ENCODE measurements around the gene ENTHD1.

ENTHD1 gene

GRCh38 chr22:39938509-39939111 lies 45.0 kb upstream of the ENTHD1 start:
- DNase-seq (ENCODE audit: low read depth), result no peak
- H3K4me3 ChIP-seq (ENCODE audit: low read depth, low read length), result no peak overlapping the region
- no peak for TF ChIP-seq CTCF (IDR thresholded peaks at IDR 0.05; ENCODE audit: insufficient read depth, low read depth, low read length, missing control alignments)

GRCh38 chr22:39937906-39938305 lies 44.3 kb upstream of the ENTHD1 start:
- DNase-seq (ENCODE audit: low read depth), result no peak
- no peak overlapping the region for H3K4me3 ChIP-seq (ENCODE audit: low read depth, low read length)
- no peak for TF ChIP-seq CTCF (IDR thresholded peaks at IDR 0.05; ENCODE audit: insufficient read depth, low read depth, low read length, missing control alignments)

DNA sequence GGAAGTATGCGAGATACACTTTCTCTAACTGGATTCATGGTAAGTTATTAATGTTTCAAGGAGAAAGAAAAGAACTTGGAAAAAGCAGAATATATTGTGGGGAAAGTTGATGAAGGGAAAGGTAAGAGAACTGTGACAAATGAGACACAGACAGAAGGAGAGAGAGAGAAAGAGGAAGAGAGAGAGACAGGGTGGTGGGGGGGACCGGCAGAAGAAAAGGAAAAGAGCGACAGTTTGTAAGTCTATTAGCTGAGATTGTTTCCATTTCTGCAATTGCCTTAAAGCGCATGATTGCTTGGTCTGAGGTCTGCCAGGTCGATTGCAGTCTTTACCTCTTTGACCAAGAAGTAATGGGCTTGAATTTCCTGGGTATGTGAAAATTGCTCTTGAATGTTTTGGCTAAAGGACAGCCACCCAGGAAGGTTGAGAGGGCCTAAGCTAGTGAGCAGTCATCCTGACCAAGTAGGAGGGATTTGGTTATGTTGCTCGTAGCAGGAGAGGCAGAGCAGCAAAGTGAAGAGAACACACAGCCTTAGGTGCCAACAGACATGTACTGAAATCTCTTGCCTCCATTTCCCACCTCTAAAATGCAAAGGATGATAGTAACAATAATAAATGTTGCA lies 43.1 kb upstream of the ENTHD1 start:
- TF ChIP-seq CTCF (IDR thresholded peaks at IDR 0.05; ENCODE audit: insufficient read depth, low read depth, low read length, missing control alignments), result no peak
- no peak for DNase-seq (ENCODE audit: low read depth)
- no peak overlapping the region for H3K4me3 ChIP-seq (ENCODE audit: low read depth, low read length)

DNA sequence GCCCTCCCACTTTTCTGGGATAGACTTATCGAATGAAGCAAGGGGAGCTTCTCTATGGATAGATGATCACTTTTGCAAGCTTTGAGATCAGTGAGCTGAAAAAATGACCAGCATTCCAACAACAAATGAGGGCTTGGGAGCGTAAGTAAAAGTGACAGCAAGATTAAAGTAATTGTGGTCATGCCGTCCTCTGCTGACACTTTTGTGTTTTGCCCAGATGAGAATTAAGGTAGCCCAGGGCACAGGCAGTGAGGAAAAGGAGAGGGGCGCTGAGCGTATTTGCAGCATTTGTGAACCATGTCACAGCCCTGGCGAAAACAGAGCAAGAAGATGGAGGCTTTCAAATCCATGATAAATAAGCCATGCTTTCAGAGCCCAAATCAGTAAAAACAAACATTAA lies 42.1 kb upstream of the ENTHD1 start:
- no peak overlapping the region for H3K4me3 ChIP-seq (ENCODE audit: low read depth, low read length)
- DNase-seq (ENCODE audit: low read depth), result no peak
- TF ChIP-seq CTCF (IDR thresholded peaks at IDR 0.05; ENCODE audit: insufficient read depth, low read depth, low read length, missing control alignments), result no peak

- TF ChIP-seq CTCF (IDR thresholded peaks at IDR 0.05; ENCODE audit: insufficient read depth, low read depth, low read length, missing control alignments), result no peak
- H3K4me3 ChIP-seq (ENCODE audit: low read depth, low read length), result no peak overlapping the region
- DNase-seq (ENCODE audit: low read depth), result no peak
Measured at GRCh38 chr22:39935116-39935515, 41.6 kb upstream of the ENTHD1 start.

DNA sequence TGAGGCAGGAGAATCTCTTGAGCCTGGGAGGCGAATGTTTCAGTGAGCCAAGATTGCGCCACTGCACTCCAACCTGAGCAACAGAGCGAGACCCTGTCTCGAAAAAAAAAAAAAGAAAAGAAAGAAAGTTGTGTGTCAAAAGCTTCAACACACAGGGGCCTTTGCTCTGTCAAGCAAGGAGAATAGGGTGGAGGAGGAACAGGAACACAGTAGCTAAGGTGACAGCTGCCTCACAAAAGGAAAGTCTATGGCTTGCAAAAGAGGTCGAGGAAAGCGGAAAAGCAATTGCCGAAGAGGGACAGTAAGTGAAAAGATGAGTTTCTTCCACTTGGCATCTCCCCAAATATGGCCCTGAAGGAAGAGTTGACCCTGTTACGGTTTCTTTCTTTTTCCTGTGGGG lies 40.2 kb upstream of the ENTHD1 start:
- TF ChIP-seq CTCF (IDR thresholded peaks at IDR 0.05; ENCODE audit: insufficient read depth, low read depth, low read length, missing control alignments), result no peak
- no peak overlapping the region for H3K4me3 ChIP-seq (ENCODE audit: low read depth, low read length)

More for the DNA sequence above, 40.2 kb upstream of the ENTHD1 start:
- peak; percentile 16 for DNase-seq (ENCODE audit: low read depth)
